ENCODE measurements around the gene MPST.

Gene MPST

DNA sequence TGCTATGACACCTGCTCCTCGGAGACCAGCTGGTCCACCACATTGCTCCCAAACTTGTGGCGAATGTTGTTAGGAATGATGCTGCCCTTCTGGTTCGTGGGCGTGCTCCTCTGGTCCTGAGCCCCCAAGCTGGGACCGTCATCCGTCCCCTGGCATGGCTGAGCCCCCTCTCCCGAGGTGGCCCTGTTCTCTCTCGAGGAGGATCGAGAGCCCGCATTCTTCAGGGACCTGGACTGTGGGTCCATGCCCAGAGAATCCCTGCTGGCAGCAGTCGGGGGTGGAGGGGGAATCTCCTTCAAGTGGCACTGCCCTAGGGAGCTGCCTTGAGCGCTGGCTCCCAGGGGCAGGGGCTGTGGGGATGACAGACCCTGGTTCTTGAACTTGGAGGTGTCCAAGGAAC is 17.7 kb upstream of the MPST start:
- DNase-seq, result no peak

DNA sequence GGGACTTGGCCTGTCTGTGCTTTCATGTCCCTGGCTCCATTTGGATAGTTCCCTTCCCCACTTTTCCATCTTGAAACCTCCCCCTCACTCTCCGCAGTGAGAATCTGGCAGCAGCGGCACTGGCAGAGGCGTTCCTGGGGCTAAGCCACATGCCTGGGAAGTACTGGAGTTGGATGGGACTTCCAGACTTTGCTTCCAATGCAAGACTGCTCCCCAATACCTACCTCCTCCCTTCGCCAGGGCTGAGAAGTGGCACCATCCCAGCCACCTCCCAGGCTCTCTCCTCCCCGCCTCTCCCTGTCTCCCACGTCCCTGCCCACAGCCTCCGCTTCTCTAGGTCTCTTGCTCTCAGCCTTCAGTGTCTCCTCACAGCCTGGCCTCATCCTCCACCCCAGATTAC is 16.9 kb upstream of the MPST start:
- DNase-seq, result no peak

DNA sequence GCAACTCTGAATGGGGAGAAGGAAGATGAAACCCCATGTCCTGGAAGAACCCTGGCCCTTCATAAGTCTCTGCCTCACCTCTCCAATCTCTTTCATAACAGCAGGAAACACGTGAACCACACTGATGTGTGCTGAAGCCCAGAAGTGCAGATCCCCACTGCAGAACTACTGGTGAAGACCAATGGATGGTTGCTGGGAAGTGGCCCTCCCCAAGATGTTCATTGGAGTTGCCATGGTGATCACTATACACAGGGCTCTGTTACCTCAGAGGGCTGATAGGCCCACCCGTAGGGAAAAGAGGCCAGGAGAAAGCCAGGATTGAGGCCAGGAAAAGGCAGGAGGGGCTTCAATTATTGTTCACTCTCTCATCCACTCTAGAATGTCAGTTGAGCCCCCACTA is 11.9 kb upstream of the MPST start:
- DNase-seq, result peak; percentile 43

DNA sequence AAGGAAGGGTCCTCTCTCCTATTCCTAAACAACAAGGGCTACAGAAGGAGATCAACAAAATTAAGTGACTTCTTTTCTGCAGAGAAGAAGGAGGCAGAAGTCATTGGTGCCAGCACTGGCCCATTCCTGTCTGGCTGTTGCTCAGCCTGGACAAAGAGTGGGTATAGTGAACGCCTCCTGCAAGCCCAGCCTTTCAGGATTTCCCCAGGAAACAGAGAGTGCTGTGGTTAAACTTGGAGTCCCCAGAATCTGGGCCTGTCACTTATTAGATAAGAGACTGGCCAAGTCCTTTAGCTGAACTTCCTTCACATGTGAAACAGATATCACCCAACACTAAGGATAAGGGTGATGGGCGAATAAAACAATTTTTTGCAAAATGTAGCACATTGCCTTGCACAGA is 11.2 kb upstream of the MPST start:
- DNase-seq, result no peak

DNA sequence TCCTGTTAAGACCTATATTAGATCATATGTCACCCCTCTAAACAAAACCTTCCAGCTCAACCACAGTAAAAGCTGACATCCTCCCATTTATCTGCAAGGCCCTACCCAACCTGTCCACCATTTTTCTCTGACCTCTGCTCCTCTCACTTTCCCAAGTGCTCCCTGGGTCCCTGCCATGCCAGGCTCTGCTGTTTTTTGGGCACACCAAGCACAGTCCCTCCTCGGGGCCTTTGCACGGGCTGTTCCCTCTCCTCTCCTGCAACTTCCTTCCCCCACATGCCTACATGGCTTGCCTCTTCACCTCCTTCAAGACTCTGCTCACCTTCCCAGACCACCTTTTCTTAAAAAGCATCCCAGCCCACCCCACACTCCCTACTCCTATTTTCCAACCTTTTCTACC is 10.1 kb upstream of the MPST start:
- no peak for DNase-seq

DNA sequence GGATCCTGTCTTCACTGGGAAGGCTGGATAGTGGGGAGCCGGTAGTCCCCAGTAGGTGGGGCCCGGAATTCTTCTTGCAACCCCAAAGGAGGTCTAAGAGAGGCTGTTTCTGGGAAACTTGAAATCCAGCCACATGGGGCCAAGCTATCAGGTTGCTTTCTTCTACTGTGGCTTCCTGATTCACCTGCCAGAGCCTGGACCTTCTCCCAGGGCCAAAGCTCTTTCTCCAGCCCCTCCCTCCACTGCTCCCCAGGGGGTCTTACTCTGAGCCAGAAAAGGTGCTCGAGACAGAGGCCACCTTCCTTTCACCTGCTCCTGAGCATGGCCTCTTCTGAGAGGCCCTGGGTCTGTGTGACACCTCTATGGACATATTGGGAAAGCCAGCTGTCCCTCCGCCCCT is 9.4 kb upstream of the MPST start:
- DNase-seq, result no peak

DNA sequence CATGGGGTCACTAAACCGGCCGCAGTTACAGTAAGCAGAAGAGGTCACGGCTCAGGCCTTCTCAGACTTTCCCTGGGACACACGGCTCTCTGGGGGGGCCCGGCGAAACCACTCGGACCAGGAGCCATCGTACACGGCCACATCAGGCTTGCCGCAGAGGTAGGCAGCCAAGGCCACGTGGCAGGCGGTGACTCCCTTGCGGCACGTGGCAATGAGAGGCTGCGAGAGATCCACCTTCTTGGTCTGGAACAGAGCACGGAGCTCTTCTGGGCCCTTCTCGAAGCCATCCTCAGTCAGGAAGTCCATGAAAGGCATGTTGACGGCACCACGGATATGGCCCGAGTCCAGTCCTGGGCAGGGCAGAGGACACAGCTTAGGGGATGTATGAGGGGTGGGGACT is 8.6 kb upstream of the MPST start:
- DNase-seq, result no peak

DNA sequence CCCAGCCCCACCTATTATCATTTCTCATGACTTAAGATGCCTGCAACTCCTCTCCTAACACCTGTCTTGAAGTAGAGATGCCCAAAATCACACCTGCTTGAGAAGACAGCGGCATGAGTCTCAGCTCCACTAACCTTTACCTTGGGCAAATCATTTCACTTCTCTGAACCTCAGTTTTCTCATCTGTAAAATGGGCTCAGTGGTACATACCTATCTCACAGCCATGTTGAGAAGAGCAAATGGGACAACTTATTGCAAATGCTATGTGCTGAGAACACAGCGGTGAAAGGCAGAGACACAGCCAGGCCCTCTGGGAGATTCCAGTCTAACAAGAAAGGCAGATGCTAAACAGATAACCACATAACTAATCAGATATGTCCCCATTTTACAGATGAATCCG is 8.1 kb upstream of the MPST start:
- no peak for DNase-seq

DNA sequence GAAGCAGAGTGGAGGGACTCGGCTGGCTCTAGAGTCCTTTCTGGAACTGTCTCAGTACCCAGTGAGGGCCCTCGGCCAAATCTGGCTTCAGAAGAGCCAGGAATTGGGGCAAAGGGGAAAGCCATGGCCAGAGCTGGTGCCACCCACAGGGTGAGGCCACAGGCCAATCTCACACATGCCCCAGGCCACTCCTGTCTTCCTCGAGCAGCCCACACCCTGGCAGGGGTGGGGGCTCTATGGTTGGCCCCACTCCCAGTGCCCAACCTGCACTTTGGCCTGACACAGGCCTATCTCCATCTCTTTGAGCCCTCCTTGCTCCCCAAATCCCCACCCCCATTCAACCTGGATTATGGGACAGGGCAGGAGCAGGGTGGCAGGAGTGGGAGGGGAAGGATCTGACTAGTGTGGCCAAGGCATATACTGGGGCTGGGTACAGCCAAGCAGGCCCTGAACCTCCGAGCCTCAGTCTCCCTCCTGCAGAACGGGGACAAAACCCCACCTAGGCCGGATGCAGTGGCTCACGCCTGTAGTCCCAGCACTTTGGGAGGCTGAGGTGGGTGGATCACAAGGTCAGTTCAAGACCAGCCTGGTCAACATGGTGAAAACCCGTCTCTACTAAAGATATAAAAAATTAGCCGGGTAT is 7.2 kb upstream of the MPST start:
- DNase-seq, result no peak

DNA sequence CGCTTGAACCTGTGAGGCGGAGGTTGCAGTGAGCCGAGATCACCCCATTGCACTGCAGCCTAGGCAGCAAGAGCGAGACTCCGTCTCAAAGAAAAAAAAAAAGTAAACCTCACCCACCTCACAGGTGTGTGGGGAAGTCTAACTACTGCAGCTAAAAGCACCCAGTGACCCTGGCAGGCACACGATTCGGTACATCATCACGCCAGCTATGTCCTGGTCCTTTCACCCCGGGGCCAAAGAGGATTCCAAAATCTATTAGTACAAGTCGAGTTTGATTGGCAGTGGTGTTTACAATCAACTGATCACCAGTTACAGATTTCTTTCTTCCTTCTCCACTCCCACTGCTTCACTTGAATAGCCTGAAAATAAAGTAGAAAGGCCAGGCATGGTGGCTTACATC is 6.6 kb upstream of the MPST start:
- no peak for DNase-seq

DNA sequence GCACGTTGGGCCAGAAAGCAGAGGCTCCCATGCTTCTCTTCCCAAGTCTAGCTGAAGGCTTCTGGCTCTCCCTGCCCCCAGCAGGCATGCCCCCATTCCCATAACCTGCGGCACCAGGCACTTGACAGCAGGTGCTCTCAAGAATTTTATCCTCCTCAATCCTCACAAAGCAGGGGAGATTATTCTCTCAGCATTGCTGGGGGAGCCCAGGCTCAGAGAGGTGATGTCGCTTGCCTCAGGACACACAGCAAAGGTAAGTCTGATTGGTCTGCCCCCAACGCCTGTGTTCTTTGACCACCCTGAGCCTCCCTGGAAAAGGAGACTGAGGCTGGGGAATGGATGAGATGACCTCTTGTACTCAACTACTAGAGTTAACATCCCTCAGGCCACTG is 5.1 kb upstream of the MPST start:
- DNase-seq, result no peak

DNA sequence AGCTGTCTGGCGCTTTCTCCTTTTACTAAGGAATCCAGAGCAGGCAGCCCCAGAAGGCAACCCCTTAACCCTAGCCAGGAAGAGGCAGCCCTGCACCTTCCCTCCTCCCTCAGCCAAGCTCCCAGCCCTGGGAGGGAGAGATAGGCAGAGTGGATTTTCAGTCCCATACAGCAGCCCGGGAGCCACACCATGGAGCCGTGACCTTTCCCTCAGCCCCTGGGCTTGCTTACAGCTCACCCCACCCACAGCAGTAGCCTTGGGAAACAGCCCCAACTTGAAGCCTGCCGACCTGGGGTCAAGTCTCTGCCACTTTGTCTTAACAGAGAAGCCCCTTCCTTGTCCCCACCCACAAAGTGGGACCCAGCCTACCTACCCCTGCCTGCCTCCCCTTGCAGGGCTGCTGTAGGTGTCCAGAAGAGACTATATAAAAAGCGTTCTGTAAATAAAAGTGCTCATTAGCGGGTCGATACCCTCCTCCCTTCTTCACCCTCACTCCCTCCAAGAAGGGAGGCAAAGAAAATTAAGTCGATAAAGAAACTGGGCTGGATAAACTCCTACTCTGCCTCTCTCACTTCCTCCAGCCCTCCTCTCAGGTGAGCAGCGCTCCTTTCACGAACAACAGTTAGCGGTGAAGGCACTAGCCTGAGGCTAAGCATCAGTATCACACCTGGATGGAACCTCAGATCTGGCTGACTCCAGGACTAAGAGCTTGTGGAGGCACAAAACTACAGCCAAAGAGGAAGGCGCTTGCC is 4.5 kb upstream of the MPST start:
- DNase-seq, result no peak

DNA sequence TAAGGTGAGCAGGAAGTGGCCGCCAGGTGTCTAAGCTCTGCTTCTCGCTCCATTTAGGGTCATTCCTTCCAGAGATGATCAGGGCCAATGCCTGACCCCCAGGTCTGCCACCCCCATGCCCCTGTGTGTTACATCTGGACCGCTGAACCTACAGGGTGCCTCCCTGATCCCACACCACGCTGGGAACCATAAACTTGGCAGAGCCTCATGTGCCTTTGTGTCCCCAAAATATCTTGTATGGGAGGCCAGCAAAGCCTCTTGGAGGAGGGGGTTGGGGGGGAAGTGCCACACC is 4.0 kb upstream of the MPST start:
- no peak for DNase-seq

DNA sequence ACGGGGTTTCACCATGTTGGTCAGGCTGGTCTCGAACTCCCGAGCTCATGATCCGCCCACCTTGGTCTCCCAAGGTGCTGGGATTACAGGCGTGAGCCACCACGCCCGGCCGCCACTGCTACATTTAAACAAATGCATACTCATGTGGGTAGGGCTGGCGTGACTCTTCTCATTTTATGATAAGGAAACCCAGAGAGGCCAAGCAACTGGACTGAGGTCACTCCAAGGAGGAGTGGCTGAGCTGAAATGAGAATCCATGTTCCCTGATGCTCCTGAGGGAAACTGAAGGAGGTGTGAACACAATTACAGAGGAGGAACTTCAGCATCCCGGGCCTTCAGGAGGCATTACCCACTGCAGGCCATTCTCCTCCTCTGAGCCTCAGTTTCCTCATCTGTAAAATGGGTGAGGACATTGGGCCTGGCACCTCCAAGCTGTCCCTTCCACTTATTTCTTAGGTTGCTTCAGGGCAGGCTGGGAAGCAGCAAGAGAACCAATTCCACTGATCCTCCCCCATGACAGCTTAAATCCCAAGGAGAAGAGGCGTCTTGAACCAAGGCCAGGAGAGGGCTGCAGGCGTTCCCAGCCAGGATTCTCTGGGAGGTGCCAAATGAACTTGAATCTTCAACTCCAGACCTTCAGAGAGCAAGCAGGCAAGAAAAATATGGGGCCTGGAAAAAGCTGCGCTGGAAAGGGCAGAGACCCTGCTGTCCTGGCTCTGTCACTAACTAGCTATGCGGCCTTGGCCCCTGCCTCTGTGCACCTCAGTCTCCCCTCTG is 3.2 kb upstream of the MPST start:
- DNase-seq, result no peak

DNA sequence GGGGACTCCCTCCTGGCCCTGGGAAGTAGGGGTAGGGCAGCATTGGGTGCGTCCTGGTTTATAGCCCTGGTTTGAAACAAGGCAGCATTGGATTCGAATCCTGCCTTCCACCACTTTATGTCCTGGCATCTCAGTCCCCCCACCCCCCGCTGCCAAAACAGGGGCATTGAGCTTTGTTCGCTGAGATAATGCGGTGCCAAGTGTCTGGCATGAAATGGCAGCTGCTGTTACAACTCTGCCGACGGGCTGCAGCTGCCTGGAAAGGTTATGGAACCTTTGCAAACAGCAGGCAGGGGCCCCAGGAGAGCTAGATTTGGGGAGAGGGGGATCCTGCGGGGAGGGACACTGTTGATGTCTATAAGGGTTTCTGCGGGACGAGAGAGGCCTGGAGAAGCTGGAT is 2.2 kb upstream of the MPST start:
- no peak for DNase-seq

DNA sequence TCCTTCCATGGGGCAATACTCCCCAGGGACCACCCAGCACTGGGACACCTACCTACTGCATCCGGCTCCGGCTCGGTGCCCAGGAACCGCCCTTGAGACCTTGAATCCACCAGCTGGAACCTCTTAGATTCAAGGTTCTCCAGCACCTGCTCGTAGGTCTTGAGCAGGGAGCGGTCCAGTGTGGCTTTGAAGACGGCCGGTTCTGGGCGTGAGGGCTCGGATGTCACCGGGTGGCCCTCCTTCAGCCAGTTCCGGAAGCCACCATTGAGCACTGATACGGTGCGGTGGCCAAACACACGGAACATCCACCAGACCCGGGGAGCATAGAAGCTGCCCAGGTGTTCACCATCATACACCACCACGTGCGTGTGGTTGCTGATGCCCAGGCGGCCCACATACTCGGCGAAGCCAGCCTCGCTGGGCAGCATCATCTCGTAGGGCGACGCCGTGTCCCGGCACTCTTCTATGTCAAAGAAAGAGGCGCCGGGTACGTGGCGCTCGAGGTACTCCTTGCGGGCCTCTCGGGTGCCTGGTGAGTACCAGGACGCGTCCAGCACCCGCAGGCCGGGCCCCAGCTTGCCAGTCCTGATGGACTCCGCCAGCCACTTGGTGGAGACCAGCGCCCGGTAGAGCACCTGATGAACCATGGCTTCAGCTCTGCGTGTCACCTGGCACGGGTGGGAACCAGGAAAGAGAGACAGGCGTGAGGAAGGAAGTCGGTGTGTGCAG is 1.3 kb upstream of the MPST start:
- no peak for DNase-seq

DNA sequence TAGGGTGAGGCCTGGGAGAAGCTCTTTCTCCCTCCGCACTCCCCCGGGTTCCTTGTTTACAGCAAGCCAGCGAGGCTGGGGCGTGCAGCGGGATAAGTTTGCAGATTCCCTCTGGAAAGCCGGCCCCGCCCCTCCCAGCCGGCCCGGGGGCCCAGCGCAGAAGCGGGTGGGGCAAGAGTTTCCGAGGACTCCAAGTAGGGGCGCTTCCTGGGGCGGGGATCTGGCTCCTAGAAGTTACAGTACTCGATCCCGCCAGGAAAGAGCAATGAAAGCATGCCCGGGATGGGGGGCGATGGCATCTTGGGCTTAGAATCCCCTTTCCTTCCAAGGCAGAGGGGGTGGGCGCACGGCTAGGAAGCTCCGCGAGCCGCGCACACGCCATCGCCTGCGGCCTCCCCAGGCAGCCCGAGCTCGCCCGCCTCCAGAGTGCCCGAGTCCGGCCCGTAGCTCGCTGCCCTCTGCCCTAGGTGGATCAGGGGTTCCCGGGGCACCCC is 680 bp upstream of the MPST start:
- peak; percentile 82 for DNase-seq

DNA sequence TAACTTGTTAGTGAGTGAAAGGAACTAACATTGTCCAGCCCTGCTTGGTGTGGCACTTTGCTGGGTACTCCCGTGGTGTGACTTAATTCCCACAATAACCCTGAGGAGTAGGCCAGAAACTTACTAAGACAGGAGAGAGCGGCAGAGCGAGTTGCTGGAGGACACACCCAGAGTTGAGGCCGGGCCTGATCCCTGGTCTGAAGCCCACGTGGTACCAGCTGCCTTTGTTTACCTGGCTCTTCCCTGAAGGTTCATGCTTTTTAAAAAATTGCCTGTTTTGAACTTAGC is 594 bp downstream of the MPST start:
- DNase-seq, result peak; percentile 70

DNA sequence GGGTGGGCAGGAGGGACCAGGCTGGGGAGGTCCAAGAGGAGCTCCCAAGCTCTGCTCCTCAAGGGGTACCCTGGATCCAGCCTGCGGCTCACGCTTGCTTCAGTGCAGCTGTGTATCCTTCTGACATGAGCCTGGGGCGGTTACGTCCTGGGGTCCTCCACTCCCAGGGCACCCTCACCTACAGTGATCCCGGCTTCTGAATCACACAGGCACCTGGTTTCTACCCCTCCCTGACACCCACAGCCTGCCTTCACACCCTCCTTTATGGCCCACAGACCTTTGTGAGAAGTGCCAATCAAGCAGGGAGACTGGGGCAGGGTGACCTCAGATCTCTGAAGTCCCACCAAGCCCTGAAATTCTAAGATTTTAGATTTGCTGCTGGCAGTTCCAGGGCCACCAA is 1.5 kb downstream of the MPST start:
- DNase-seq, result no peak

DNA sequence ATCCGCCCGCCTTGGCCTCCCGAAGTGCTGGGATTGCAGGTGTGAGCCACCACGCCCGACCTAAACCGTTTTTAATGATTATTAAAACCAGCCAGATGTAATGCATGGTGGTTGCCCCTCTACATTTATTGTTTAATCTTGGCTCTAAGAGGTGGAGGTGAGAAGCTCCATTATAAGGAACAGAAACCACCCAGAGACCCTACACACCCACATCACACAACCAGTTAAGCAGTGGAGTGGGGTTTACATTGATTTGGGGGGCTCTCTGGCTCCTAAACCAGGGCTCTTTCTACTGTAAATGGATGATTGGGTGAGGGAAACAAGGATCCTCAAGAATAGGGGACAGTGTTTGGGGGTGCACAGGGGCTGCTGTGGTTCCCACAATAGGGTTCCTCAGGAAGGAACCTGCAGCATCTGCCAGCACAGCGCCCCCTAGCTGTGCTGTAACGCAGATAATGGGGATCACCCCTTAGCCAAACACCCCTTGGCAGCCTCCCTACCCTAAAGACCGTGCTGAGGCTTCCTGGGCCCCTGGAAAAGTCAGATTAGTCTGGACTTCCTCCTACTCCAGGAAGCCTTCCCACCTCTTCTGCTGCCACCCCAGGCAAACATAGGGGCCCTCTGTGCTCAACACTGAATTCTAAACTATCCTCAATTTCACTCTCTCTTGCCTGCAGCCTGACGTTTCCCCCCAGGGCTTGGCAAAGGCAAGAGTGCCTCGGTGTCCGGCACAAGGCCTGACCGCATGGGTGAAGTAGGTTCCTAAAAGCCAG is 2.4 kb downstream of the MPST start:
- peak; percentile 58 for DNase-seq

DNA sequence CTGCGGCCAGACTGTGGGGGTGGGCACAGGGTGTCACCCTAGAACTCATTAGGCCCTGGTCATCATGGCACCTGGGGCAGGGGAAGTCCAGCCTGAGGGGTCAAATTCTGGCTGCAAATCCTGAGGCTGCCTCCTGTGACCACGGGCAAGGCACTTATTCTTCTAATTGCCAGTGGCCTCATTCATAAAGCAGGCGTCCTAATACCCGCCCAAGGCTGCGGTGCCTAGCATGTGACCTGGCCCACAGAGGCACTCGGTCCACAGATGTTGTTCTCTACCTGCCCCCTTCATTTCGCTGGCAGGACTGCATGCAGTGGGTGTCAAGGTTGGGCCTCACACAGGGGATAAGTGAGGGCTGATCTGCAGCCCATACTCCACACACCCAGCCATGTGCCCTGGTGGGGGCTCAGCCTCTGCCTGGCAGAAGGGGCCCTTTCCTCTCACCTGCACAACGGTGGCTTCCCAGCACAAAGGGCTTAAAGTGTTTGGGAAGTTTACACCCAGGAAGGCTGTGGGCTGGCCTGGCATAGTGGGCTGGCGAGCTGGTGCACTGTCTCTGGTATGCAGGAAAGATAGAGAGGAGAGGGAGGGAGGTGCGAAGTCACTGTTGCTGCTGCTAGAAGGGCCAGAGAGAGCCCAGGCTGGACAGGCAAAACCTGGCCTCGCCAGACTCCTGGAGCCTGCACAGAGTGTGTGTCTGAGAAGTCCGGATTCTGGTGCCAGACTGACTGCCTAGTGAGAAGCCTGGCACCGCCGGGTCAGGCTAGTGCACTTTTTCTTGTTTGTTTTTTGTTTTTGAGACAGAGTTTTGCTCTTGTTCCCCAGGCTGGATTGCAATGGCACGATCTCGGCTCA is 3.2 kb downstream of the MPST start:
- no peak for DNase-seq

DNA sequence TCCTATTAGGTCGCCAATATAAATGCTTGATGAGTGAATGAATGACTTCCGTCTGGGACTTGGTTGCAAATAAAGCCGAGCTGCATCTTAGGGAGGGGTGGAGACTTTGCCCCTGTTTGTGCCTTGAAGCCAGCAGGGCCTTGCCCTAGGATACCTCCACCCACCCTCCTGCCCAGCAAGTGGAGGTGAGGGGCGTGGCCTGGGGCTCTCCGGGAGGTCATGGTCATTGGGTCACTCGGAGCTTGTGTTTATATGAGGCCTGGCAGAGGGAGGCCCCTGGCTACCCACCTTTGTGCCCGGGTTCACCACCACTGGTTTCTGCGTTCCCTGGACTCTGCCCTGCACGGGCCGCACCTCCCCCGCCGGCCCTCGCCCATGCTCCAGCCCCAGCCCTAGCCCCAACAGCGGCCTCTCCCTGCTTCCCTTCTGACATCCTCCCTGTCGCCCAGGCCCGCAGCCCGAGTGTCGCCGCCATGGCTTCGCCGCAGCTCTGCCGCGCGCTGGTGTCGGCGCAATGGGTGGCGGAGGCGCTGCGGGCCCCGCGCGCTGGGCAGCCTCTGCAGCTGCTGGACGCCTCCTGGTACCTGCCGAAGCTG is 4.3 kb downstream of the MPST start:
- DNase-seq, result no peak

Measured in eye (tissue), 1 donor.